ENCODE results near the gene AKAP9.

DNA sequence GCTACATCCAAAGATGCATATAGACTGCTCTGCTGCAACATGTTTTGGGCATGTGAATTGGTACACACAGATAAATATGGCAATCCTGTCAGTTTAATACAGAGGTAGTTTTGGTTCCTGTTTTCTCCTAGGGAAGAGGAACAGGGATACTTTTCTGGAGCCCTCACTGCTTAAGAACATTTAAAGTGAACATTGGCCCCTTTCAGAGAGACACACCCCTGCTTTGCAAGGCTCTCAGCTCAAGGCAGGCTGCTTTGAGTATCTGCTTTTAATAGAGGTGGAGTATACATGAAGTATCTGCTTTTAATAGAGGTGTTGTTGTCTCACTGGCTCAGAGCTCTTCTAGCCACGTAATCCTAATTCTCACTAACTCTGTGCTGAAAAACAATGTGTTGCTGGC, 154.7 kb downstream of the AKAP9 start:
- TF ChIP-seq, protein P1, sequence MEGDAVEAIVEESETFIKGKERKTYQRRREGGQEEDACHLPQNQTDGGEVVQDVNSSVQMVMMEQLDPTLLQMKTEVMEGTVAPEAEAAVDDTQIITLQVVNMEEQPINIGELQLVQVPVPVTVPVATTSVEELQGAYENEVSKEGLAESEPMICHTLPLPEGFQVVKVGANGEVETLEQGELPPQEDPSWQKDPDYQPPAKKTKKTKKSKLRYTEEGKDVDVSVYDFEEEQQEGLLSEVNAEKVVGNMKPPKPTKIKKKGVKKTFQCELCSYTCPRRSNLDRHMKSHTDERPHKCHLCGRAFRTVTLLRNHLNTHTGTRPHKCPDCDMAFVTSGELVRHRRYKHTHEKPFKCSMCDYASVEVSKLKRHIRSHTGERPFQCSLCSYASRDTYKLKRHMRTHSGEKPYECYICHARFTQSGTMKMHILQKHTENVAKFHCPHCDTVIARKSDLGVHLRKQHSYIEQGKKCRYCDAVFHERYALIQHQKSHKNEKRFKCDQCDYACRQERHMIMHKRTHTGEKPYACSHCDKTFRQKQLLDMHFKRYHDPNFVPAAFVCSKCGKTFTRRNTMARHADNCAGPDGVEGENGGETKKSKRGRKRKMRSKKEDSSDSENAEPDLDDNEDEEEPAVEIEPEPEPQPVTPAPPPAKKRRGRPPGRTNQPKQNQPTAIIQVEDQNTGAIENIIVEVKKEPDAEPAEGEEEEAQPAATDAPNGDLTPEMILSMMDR (conservative IDR thresholded peaks at IDR 0.05; ENCODE audit: low read depth, low read length) = no peak
- no peak for TF ChIP-seq EZH2 (IDR thresholded peaks at IDR 0.05; ENCODE audit: borderline replicate concordance, low read depth, low read length, poor library complexity, severe bottlenecking)

Measured in A673 (cell line).